Testis (tissue), 3 donors: ENCODE data around the gene PDK2. TPM values are rescaled to one million over a fixed set of nuclear protein-coding genes. Genes with fewer than 3 reads are reported as not detected.
A peak's percentile ranks its signal among the peaks of the same experiment; 100 is the strongest.

ENCODE experiments used
- DNase-seq: peaks from one replicate; pipeline ENCODE4 v3.0.0-alpha.2; 2019
- H3K27ac ChIP-seq, 2 donors: fragments of 200-600 bp; sonication (generic); one replicate each; pipeline ENCODE4 v1.5.1; 2019
- H3K27me3 ChIP-seq: fragments of 200-600 bp; sonication (generic); one replicate; pipeline ENCODE4 v1.5.1; 2019
- H3K36me3 ChIP-seq: fragments of 200-600 bp; sonication (generic); one replicate; pipeline ENCODE4 v1.5.1; 2017; ENCODE audit warnings: low read depth; ENCODE audit errors: missing control alignments
- H3K4me1 ChIP-seq: fragments of 200-600 bp; sonication (generic); one replicate; pipeline ENCODE4 v1.5.1; 2019
- H3K4me3 ChIP-seq, 2 donors: fragments of 200-600 bp; sonication (generic); one replicate each; pipeline ENCODE4 v1.5.1; 2017 to 2019
- H3K9me3 ChIP-seq: fragments of 200-600 bp; sonication (generic); one replicate; pipeline ENCODE4 v1.5.1; 2017
- POLR2A ChIP-seq: fragments of 450-650 bp; IDR thresholded peaks from one replicate; pipeline ENCODE4 v1.6.1; 2017; ENCODE audit warnings: antibody characterized with exemption, mild to moderate bottlenecking, moderate library complexity
- WGBS, 2 donors: methylation state at CpG; one replicate each; pipeline ENCODE4 v1.1.5; 2018; 5-methylcytosine and 5-hydroxymethylcytosine counted together
- intact Hi-C: fragments of 100-400 bp; cut with DNase I; formaldehyde crosslinking; loops from one replicate; pipeline ENCODE4 v1.15.1; 2023; ENCODE audit warnings: low total_unique reads
- polyA plus RNA-seq: library from polyadenylated mRNA; stranded (reverse); fragments of 350-450 nt; fragmentation: Illumina TruSeq; extraction: RNeasy Lipid Tissue Mini Kit (QIAGEN cat#74804); gene quantifications from one replicate; pipeline ENCODE4 v1.2.3, GENCODE V29; 2014; ENCODE audit warnings: low read depth, low replicate concordance; ENCODE audit not compliant: insufficient read depth
- total RNA-seq, 2 donors: library from RNA; depleted of rRNA; stranded (reverse); fragments of >200 nt; gene quantifications; one replicate each; pipeline ENCODE4 v1.2.3, GENCODE V29; 2016
- TF ChIP-seq, protein P1 (sequence below), 3 experiments: fragments of 450-650 bp in 2 of 3; fragments of 200-600 bp in 1 of 3; sonication (generic) in 1 of 3; IDR thresholded peaks; one replicate each; pipeline ENCODE4 v1.5.1; 2016 to 2019; ENCODE audit warnings: antibody characterized with exemption in 3 of 3, mild to moderate bottlenecking in 2 of 3, moderate library complexity in 1 of 3

Gene PDK2
- total and polyA plus RNA-seq, 3 donors from 2014 or later, result 50.6 to 62.1 (median 56.4) TPM

DNA sequence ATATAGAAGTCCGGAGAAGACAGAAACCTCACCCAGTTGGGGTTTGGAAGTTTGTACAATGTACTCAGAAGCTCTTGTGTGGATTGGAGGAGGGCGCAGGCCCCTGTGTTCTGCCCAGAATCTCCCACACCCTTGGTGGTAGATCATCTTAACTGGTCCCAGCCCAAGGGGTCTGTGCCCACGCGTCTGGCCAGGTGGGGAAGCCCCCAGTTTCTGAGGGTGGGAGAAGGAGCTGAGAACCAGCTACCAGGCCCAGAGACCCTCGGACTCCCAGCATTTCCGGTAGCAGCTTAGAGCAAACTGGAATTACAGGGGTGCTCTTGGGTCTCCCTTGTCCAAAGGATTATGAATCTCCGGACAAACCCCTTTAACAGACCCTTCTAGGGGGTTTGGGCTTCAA is 57.6 kb downstream of the PDK2 start:
- DNase-seq, result no peak
- intact Hi-C loops, result no loop called here
- no peak for TF ChIP-seq POLR2A
- TF ChIP-seq, protein P1, sequence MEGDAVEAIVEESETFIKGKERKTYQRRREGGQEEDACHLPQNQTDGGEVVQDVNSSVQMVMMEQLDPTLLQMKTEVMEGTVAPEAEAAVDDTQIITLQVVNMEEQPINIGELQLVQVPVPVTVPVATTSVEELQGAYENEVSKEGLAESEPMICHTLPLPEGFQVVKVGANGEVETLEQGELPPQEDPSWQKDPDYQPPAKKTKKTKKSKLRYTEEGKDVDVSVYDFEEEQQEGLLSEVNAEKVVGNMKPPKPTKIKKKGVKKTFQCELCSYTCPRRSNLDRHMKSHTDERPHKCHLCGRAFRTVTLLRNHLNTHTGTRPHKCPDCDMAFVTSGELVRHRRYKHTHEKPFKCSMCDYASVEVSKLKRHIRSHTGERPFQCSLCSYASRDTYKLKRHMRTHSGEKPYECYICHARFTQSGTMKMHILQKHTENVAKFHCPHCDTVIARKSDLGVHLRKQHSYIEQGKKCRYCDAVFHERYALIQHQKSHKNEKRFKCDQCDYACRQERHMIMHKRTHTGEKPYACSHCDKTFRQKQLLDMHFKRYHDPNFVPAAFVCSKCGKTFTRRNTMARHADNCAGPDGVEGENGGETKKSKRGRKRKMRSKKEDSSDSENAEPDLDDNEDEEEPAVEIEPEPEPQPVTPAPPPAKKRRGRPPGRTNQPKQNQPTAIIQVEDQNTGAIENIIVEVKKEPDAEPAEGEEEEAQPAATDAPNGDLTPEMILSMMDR (IDR thresholded peaks at IDR 0.05), result no peak
- WGBS, 2 donors, result 49 to 53% methylated on average over 5 to 7 of the region's 7 CpGs
- Histone ChIP-seq H3K4me1 (peaks cover 53% of the 10 kb centered on the region), H3K4me3 (no peak overlapping the region), H3K27ac (peak overlapping the region; percentile 81 to 84), H3K27me3 (no peaks in the 10 kb centered on the region), H3K36me3 (no peaks in the 10 kb centered on the region), H3K9me3 (no peaks in the 10 kb centered on the region)

DNA sequence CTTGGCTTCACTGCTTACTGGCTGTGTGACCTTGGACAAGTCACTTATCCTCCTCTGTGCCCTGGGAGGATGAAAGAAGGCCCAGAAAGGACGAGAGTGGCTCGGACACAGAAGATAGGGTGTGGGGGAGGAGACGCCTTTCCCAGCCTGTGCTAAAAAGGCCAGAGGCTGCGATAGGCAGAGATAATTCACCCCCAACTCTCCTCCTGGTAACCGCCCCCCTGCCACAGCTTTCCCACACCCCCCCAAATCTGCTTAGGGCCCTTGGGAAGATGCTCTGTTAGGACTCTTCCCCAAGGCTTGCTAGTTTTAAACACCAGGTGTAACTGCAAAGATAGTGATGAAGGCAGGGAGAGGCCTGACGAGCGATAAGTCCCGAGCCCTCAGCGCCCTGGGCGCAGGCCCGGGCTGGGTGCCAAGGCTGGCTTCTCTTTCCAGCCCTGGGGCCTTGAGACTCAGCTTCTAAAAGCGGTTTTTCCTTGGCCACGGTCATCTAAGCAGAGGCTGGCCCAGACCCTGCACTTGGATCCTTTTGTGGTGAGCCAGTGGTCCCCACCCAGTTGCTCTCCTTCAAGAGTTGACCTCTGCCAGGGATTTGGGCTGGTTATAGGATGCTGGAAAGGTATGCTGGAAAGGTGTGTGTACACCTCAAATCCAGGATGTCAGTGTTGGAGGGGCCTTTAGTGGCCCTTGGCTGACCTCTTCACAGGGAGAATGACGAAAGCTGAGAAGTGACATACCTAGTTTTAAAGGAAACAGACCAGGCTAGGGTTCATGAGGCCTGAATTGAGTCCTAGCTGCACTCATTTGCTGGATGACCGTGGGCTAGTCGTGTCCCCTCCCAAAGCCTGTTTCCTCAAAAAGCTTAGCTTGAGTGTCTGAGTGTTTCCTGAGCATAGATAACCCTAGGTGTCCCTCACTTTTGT is 58.8 kb downstream of the PDK2 start:
- DNase-seq, result peak; percentile 84
- Histone ChIP-seq H3K36me3 (no peaks in the 10 kb centered on the region), H3K4me3 (no peak overlapping the region), H3K9me3 (no peaks in the 10 kb centered on the region), H3K27me3 (no peaks in the 10 kb centered on the region), H3K27ac (peak overlapping the region; percentile 81 to 84), H3K4me1 (peaks cover 45% of the 10 kb centered on the region)
- TF ChIP-seq, protein P1 (IDR thresholded peaks at IDR 0.05), result no peak
- no peak for TF ChIP-seq POLR2A
- 30 to 34% methylated on average over 15 to 16 of the region's 16 CpGs for WGBS, 2 donors
- intact Hi-C loops, result no loop called here

DNA sequence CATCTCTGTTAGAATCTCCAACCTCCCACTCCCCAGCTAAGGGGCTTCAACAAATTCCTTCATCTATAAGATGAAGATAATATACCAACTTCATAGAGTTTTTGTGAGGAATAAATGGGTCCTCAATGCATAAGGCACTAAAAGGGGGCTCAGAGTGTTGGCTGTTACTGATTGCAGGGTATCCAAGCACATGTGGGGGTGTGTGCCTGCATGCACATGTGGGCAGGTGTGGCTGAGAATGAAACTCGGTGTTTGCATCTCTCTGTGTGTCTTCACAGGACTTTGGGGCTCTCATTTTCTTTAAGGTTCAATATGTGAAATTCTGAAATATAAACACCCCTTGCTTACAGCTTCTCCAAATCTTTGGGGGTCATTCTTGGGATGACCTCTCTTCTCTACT is 59.5 kb downstream of the PDK2 start:
- Histone ChIP-seq H3K27me3 (no peaks in the 10 kb centered on the region), H3K4me3 (no peak overlapping the region), H3K4me1 (peaks cover 45% of the 10 kb centered on the region), H3K9me3 (no peaks in the 10 kb centered on the region), H3K27ac (peak overlapping the region; percentile 81 to 84), H3K36me3 (no peaks in the 10 kb centered on the region)
- no peak for DNase-seq
- WGBS, 2 donors, result 17 to 21% methylated on average over 1 of the region's 1 CpG
- no peak for TF ChIP-seq POLR2A
- TF ChIP-seq, protein P1 (IDR thresholded peaks at IDR 0.05), result no peak
- intact Hi-C loops, result no loop called here

DNA sequence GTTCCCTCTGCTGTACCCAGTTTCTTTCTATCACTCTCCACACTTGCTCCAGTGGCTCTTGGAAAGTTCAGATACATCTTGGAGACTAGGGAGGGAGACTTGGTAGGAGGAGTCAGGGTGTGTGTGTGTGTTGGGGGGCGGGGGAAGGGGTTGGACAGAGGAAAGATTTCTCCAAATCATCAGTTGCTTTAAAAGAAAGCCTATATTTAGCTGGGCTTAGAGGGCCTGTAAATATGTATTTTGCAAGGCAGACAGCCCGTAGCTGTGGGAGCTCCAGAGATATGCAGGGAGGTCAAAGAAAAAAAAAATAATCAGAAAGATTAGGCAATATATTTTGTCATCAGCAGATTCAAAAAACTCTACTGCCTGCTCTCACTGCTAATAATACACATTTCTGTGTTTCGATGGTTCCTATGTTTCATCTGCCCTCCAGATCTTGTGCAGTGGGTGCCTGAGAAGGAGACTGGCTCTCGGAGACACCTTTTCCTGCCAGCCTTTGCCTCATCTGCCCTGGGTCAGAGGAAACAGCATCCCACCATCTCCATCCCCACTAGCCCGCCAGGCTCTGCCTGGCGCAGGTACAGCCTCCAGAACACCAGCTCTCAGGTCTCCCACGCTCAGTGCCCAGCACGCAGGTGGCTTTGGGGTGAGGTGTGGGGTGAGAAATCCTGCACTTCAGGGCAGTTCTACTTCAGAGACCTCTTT is 60.1 kb downstream of the PDK2 start:
- Histone ChIP-seq H3K27me3 (no peaks in the 10 kb centered on the region), H3K27ac (peak overlapping the region; percentile 81 to 84), H3K9me3 (no peaks in the 10 kb centered on the region), H3K4me1 (peaks cover 45% of the 10 kb centered on the region), H3K4me3 (no peak overlapping the region), H3K36me3 (no peaks in the 10 kb centered on the region)
- peak; percentile 60 for DNase-seq
- WGBS, 2 donors, result 52 to 61% methylated on average over 8 of the region's 8 CpGs
- TF ChIP-seq, protein P1 (IDR thresholded peaks at IDR 0.05), result no peak
- no peak for TF ChIP-seq POLR2A
- intact Hi-C loops, result no loop called here
